Measurements from ENCODE around the gene F2R.
"Not testable (repeated sequence)": the region's sequence is repeated elsewhere in the genome, so short reads cannot be mapped to it uniquely, and the experiment has no call there.

Gene F2R

DNA sequence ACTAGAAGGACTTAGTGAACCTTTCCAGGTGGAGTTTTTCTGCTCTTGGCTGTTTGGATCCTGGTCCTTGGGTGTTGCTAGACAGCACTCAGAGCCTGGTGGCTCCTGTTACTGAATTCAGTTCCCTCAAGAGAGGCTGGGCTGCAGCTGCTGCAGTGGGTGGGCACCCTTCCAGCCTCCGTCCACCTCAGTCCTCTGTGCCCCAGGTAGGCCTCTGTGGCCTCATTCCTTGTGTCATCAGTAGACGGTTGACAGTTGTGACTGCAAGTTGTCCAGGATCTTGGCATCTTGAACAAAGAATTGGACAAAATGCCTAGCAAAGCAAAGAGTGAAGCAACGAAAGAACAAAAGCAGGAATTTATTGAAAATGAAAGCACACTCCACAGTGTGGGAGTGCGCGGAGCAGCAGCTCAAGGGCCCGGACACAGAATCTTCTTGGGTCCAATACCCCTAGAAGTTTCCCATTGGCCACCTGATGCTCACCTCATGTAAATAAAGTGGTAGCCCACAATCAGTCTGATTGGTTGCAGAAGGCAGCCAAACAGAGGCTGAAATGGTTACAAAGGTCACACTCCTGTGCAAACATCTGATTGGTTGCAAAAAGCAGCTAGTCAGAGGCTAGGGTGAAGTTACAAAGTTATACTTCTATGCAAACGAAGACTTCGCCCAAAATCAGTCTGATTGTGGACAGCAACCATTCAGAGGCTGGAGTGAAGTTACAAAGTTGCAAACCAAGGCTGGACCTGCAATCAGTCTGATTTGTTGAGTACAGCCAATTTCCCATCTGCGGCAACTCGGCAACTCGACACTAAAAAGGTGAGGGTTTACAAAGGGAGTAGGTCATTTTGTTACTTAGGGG is 40.1 kb downstream of the F2R start:
- DNase-seq (ENCODE audit: low spot score) = no peak

DNA sequence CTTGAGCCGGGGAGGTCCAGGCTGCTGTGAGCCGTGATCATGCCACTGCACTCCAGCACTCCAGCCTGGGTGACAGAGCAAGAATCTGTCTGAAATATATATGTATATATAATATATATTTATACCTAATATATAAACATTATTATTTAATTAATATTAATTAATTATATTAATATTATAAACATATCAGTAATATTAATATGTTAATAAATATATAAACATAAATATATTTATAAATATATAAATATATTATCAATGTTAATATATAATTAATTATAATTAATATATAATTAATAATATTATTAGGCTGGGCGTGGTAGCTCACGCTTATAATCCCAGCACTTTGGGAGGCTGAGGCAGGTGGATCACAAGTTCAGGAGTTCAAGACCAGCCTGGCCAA is 41.1 kb downstream of the F2R start:
- DNase-seq (ENCODE audit: low spot score) = no peak

DNA sequence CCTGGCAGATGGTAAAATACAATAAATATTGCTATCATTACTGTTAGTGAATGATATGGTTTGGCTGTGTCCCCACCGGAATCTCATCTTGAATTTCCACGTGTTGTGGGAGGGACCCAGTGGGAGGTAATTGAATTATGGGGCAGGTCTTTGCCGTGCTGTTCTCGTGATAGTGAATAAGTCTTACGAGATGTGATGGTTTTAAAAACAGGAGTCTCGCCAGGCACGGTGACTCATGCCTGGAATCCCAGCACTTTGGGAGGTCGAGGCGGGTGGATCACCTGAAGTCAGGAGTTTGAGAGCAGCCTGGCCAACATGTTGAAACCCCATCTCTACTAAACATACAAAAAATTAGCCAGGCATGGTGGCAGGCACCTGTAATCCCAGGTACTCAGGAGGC is 45.2 kb downstream of the F2R start:
- DNase-seq (ENCODE audit: low spot score) = not testable (repeated sequence)

DNA sequence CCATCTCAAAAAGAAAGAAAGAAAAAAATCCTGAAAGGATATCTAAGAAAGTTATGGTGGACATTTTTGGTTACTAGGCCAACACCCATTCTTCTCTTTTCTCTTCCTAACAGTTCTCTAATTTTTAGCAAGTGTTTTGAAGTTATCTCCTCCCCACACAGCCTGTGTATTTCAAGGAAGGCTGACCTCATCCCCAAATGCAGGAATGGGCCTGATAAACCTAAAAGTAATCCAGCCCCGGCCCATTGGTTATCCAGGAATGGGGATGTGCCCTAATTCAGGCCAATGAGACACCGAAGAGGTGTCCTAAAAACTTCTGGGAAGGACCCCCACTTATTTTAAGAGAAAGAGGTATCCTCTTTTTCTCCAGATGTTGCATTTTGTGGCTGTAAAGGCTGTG is 46.6 kb downstream of the F2R start:
- DNase-seq (ENCODE audit: low spot score) = no peak

DNA sequence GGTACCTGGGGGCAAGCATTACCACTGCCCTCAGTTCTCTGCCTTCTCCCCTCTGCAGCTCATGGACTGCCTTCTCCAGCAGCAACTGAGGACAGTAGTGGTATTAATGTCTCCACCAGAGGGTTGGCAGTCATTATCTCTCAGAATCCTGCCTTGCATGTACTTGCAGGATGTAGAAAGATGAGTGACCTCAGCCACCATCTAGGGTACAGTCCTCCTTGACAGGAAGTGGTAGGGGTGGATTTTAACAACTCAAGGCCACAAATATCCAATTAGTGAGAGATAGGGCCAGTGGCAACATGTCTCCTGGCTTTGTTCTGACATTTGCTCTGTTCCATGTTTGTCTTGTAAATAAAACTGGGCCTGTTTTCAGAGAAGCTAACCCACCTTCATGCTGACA is 47.2 kb downstream of the F2R start:
- no peak for DNase-seq (ENCODE audit: low spot score)

DNA sequence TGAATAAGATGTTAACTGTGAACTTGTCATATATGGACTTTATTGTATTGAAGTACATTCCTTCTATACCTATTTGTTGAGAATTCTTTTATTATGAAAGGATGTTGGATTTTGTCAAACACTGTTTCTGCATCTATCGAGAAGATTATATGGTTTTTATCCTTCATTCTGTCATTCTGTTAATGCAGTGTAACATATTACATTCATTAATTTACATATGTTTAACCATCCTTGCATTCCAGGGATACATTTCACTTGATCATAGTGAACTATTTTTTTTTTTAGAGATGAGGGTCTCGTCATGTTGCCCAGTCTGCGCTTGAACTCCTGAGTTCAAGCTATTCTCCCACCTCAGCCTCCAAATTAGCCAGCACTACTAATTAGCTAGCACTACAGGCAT is 48.4 kb downstream of the F2R start:
- no peak for DNase-seq (ENCODE audit: low spot score)

DNA sequence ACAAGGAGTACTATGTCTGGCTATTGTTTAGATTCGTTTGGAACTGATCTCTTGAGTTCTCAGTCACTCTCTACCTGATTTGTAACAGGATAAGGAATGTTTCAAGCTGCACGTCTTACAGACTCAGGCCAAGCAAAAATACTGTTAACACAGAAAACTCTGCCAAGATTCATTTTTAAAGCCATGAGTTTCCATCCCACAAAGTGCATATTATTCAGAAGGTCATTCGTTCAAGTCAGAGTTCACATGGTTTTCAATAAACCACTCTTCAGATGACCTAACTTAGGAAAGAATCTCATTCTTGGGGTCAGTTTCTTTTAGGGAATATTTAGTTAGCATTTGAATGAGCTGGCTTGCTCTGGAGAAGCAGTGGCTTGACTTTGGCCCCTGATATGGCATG is 49.3 kb downstream of the F2R start:
- DNase-seq (ENCODE audit: low spot score) = no peak

DNA sequence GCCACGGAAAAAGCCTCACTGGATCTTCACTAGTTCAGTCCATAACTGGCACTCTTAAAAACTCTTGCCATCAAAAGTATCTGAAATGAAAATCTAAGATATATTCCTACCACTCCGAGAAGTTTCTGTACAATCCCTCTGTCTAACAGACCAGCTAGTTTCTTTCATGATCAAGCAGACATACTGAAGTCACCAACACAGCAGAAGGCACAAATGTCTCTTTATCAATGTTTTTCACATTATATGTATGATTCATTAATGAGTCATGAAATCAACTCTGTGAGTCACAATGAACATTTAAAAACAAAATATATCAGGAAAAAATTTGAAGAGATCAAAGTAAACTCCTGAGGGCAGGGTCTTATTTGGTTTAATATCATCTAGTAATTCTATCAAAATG is 50.8 kb downstream of the F2R start:
- DNase-seq (ENCODE audit: low spot score) = no peak

DNA sequence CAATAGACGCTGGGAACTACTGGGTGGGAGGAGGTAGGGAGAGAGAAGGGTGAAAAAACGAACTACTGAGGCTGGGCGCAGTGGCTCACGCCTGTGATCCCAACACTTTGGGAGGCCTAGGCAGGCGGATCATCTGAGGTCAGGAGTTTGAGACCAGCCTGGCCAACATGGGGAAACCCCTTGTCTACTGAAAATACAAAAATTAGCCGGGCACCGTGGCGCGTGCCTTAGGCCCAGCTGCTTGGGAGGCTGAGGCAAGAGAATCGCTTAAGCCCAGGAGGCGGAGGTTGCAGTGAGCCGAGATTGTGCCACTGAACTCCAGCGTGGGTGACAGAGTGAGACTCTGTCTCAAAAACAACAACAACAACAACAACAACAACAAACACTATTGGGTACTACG is 55.1 kb downstream of the F2R start:
- DNase-seq (ENCODE audit: low spot score) = not testable (repeated sequence)

DNA sequence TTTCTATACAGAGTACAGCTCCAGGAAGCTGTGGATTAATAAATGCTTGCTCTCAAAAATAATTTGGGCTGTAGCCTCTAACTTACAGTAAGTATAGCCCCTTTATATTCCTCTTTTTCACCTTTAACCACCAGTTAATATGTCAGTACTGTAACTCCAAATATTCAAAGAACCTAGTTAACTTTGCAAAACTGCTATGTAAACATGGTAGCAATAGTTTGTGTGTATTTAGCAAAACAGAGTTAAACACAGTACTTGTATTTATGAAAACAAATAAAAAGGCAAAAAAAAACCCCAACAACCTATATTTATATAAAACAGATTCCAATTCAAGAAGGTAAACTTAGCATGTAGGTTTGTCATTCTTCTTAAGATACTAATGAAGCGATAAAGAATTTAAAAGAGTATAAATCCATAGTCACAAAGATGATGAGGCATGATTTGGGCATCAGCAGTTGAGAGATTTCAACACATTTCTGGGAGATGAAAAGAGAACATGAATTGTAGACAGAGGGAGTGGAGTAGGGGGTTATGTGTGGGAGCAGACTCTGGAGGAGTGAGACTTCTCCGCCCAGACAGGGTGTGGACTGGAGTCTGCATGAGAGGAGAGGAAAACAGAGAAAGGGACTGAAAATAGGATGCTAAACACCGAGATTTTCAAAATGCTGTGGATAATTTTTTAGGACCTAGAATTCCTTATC is 55.9 kb downstream of the F2R start:
- no peak for DNase-seq (ENCODE audit: low spot score)

DNA sequence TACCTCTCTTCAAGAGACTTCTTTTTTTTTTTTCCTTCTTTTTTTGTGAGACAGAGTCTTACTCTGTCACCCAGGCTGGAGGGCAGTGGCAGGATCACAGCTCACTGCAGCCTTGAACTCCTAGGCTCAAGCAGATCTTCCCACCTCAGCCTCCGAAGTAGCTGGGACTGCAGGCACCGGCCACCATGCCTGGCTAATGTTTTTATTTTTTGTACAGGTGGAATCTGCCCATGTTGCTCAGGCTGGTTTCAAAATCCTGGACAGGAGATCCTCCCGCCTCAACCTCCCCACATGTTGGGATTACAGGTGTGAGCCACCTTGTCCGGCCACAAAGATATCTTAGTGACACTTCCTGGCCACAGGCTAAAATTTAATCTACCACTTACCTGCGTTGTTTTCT is 60.0 kb downstream of the F2R start:
- no peak for DNase-seq (ENCODE audit: low spot score)

DNA sequence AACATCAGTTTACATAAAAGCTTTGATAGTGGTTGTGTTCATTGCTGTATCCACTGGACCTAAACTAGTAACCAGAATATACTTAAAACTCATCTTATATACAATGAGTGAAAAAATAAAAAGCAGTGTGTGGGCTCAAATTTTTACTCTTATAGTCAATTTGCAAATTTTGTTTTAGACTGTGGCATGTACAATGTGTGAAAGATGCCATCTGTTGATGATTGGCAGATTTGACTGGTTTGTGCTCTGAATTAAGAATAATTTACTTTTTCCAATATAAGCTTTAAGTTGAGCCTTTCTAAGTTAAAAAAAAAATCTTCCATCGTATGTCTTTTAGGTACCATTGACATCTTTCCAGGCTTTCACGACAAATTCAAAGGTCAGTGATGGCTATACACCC is 60.5 kb downstream of the F2R start:
- no peak for DNase-seq (ENCODE audit: low spot score)

DNA sequence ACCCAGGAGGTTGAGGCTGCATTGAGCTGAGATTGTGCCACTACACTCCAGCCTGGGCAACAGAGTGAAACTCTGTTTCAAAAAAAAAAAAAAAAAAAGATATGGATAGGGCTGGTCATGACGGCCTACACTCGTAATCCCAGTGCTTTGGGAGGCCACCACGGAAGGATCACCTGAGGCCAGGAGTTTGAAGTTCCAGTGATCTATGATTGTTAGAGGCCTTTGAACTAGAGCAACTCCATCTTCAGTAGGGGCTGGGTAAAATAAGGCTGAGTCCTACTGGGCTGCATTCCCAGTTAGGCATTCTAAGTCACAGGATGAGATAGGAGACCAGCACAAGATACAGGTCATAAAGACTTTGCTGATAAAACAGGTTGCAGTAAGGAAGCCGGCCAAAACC is 64.7 kb downstream of the F2R start:
- not testable (repeated sequence) for DNase-seq (ENCODE audit: low spot score)

DNA sequence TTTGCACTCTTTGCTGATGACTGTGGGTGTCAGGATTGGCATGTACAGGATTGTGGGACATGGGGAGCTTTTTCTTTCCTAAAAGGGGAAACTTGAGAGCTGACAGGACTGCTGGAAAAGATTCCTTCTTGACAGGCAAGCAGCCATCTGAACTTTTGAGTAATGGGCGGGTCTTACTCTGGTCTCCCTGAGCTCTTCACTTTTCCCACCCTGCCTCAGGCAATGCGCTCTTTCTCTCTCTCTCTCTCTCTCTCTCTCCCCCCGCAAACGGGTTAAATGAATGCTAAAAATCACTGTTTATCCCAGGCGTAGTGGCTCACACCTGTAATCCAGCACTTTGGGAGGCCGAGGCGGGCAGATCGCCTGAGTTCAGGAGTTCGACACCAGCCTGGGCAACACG is 65.8 kb downstream of the F2R start:
- no peak for DNase-seq (ENCODE audit: low spot score)

DNA sequence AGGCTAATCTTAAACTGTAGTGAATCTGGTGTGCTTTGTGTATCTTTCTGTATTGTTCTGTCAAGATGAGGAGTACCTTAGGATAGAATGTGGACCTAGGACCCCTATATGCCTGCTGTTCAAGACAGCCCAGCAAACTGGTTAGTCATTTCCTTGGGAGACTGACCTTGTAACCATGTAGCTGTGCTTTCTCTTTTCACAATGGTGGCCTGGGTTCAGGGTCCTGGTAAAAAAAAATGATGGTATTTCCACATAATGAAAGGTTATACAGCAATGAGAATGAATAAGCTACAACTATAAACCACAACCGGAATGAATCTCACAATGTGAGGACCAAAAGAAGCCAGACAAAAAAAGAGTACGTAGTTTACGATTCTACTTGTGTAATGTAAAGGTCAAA is 66.5 kb downstream of the F2R start:
- DNase-seq (ENCODE audit: low spot score) = no peak

All from globus pallidus (tissue), 1 donor.